ENCODE data around the gene LANCL2.
"Not testable (repeated sequence)": the region's sequence is repeated elsewhere in the genome, so short reads cannot be mapped to it uniquely, and the experiment has no call there.

The LANCL2 gene

DNA sequence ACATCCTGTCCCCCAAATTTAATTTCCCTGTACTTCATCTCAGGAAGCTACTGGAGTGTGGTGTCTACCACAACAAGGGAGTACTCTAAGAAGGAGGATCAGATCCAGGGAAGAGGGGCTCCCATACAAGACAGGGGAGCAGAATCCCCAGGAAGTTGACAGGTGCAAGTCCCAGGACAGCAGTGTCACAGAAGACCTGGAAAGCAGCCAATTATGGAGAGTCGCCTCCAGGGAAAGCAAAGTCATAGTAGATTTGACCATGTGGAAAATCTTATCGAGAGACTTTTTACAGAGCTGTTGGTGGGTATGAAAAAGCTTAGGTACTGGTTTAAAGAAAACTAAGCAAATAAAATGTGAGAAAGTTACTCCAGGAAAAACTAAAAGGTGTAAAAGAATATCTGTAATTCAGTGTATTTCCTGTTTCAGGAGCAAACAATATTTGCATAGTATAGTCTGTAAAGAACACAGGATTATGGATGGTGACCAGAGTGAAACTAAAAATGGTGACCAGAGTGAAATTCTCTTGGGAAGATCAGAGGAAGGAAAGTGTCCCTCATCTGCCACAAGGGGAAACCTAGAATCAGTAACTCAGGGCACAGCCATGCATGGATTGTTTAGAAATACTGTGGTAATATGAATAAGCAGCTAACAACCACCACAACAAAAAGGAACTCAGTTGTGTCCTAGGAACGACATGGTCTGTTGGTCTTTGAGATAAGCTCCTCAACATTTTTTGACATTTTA, 44.5 kb downstream of the LANCL2 start:
- DNase-seq: no peak

GRCh38 chr7:55410667-55411239, 45.6 kb downstream of the LANCL2 start:
- DNase-seq: no peak

DNA sequence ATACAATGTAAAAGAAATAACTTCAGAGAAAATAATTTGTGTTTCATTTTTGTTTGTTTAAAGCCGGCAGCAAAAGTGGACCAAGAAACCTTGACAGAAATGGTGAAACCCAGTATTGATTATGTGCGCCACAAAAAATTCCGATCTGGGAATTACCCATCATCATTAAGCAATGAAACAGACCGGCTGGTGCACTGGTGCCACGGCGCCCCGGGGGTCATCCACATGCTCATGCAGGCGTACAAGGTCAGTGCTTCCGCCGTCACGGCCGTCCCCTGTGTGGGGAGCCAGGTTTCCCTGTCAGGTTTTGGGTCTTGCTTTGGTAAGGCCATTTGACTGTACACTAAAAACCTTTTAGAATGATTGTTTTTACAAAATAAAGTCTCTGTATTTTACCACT, 46.7 kb downstream of the LANCL2 start:
- DNase-seq: no peak

DNA sequence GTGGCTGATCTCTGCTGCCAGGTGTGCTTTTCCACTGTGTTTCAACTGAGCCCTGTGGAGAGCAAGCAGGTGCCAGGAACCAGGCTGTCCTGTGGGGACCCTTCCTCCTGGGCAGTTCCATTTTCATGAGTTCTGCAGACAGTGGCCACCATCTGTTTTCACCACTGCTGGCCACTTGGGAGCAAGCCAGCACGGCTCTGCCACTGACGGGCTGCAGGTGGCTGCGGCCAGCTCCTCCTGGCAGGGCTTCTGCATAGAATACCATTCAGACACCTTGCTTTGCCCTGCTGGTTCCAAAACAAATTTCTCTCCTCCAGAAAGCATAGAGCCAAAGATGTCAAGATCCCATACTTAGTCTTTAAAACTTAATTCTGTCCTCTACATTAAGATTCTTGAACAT, 48.3 kb downstream of the LANCL2 start:
- no peak for DNase-seq

- peak; percentile 79 for DNase-seq
Observed at GRCh38 chr7:55415173-55415778, 50.1 kb downstream of the LANCL2 start.

GRCh38 chr7:55417456-55417855, 52.3 kb downstream of the LANCL2 start:
- DNase-seq: not testable (repeated sequence)

DNA sequence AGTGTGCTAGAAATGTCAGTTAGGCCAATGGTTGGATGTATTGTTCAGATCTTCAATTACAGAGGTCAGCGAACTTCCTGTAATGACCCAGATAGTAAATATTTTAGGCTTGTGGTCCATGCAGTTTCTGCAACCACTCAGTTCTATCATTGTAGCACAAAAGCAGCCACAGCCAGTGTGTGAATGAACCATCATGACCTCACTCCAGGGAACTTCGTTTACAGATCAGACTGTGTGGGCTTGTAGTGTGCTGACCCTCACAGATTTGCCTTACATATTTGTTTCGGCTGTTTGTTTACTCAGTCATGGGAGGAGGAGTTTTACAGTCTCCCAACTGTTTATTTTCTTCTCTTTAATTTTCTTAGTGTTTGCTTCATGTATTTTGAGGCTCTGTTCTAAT, 55.4 kb downstream of the LANCL2 start:
- no peak for DNase-seq

DNA sequence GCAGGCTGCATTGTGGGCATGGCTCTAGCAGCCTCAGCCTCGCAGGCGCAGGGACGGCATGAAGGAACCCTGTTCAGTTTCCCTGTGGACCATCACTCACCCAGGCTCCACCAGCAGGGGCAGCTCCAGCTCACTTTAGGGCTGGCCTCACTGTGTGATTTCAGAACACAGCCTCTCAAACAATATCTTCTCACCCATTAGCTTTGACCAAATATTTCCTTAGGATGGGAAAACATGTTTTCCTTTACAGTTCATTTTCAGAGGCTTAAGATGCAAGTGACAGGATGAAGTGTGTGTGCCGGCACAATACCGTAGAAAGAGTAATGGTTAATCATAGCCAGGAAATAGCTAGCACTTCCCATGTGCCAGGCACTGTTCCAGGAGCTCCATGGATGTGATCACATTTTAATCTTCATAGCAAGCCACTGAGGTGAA, 58.2 kb downstream of the LANCL2 start:
- no peak for DNase-seq

DNA sequence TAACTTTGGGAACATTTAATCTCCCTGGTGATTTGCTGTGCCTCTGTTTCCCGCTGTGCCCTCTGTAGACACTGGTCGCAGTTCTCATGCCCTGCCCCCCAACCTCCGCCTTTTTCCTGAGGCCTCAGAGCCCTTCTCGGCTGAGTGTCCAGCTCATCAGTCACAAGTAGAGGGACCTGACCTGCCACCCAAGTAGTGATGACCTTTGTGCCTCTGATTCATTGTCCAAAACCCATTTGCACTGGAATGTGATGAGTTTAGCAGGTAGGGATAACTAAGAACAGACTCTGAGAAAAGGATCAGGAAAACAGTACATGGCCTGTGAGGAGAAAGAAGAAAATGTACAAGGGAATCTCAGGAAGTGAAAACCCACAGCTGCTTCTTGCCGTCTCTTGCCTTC, 58.8 kb downstream of the LANCL2 start:
- DNase-seq: no peak

DNA sequence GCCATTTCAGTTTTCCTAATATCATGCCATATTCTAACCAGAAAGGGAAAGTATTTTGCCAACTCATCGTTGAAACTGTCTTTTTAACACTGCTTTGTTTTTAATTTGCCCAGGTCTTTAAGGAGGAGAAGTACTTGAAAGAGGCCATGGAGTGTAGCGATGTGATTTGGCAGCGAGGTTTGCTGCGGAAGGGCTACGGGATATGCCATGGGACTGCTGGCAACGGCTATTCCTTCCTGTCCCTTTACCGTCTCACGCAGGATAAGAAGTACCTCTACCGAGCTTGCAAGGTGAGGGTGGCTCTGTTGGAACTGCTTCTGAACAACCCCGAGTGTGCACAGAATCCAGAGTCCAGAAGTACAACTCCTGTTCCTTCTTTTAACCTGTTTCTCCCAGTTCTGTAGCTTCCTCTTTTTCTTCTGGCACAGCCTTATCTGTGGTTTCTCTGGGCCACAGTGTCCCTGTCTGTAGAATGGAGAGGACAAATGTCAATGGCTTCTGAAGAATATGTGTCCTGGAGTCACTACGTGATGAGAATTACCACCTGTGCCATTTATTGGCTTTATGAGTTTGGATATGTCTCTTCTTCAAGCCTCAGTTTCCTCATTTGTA, 60.1 kb downstream of the LANCL2 start:
- DNase-seq: no peak

DNA sequence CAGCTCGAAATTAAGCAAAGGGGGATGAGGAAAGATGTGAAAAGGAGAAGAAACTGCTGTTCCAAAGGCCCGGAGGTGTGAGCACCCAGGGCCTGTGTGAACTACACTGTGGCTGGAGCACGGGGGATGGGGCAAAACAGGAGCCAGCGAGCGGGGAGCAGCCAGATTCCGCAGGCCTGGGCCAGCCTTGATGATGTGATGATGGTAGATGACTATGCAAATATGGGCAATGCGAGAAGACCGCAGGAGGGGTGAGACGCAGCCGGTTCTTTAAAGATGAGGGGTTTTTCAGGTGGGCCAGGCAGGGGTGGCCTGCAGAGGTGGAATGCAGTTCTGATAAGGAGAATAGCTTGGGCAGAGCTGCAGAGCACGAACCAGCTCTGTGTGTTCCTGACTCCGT, 61.5 kb downstream of the LANCL2 start:
- DNase-seq: no peak

GRCh38 chr7:55427342-55427741, 62.2 kb downstream of the LANCL2 start:
- DNase-seq: no peak

- no peak for DNase-seq
Observed at GRCh38 chr7:55427800-55428199, 62.7 kb downstream of the LANCL2 start.

DNA sequence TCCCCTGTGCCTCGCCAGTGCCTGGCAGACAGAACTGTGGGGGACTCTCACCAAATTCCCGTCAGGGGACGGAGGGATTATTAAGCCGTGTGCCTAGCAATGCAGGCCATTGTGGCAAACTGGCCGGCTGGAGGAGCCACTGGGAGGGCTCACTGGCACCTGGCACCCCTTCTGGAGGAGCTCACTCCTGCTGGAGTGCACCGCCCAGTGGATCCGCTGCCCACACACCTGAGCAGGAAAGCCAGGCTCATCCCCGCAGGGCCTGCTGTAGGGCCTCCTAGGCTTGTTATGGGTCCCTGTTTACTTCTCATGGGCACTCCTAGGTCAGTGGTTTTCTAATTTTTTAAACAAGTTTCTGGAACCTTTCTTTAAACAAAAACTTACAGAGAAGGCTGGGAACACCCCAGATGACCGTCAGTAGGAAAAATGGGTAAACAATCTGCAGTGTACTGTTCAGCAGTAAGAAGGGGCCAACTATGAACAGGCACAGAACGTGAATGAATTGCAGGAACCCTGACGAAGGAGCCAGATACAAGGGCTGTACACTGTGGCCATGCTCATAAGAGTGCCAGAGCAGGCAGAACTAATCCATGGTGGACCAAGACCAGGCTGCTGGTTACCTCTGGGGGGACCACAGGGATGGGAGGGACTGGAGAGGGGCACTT, 64.8 kb downstream of the LANCL2 start:
- DNase-seq: no peak

DNA sequence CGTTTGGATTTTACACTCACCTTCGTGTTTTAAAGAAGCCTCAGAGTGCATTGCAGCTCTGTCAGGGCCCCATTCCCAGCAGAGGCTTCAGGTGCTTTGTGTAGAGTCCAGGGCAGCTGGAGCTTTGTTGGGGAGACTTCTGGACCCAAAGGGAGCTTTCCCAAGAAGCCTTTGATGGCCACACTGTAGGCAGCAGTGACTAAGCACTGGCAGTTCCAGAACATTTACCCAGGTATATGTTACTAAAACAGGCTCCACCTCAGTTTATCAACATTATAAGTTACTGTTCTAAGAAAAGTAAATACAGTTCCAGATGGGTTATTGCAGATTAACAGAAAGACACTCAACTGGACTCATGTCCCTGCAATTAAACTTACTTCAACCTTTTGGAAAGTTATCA, 66.8 kb downstream of the LANCL2 start:
- DNase-seq: no peak

DNA sequence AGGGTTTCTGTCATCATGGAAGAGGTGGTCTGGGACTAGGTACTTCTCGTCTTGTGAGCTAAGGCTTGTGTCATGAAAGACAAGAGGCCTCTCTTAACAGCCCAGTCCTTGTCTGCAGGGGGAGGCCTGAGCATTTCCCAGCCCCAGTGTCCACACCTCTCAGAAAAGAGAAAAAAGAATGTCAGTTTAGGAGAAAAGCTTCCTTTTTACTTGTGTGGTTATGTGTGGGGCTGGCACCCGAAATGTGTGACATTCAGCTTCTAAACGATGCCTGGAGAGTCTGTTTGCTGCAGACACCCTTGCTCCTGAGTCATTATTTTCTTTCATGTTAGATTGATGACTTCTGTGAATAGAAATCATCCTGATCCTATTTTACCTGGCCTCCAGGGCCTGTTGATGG, 67.4 kb downstream of the LANCL2 start:
- no peak for DNase-seq

DNA sequence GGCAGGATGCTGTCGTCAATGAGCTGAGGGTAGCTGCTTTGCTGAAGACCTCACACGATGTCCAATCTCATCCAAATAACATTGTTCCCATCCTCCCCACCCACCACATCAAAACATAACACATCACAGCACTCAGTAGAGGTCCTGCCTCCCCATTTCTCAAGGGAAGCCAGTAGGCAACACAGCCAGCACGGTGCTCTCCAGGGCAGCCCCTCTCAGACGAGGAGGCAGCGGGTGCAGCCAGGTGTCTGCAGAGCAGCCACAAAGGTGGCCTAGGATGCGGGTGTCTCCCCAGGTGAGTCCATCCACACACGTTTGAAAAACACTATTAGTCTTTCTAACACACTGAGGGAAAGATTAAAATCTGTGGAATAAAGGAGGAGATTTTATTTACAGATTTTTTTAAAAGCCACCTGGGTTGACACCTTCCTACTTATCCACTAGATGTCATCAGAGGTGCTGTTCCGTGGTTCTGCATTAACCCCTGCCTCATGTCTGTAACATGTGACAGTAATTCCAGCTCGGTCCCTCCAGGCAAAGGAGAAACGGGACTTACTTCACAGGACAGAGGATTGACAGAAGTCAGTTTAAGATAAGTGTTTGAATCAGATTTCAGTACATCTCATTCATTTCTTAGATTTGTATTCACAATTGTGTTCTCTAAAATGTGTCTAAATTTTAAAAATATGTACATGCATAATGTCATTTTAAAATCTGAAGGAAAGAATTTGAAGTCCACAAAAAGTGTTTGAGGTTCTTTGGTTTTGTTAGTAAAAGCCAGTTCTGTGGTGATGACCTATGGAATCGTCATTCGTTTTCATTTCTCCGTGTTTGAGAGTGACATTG, 68.0 kb downstream of the LANCL2 start:
- DNase-seq: peak; percentile 27

DNA sequence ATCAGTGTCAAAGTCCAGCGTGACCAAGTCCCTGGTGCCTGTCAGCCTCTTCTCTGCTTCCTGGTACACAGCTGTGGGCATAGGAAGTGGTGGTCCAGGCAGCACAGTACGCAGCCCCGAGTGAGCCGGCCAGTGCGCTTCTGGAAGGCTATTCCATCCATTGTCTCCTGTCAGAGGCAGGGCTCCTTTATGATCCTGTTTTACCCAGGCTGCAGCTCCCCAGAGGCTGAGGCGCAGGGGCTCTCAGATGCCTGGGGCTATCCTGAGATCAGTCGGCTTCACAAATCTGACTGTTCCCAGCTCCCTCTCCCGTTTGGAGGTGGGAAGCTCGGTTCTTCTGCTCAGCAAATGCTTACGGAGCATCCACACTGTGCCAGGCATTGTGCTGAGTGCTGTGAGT, 70.3 kb downstream of the LANCL2 start:
- DNase-seq: no peak

- no peak for DNase-seq
Observed at GRCh38 chr7:55436457-55436856, 71.3 kb downstream of the LANCL2 start.

- DNase-seq: no peak
Observed at GRCh38 chr7:55437375-55437774, 72.2 kb downstream of the LANCL2 start.

DNA sequence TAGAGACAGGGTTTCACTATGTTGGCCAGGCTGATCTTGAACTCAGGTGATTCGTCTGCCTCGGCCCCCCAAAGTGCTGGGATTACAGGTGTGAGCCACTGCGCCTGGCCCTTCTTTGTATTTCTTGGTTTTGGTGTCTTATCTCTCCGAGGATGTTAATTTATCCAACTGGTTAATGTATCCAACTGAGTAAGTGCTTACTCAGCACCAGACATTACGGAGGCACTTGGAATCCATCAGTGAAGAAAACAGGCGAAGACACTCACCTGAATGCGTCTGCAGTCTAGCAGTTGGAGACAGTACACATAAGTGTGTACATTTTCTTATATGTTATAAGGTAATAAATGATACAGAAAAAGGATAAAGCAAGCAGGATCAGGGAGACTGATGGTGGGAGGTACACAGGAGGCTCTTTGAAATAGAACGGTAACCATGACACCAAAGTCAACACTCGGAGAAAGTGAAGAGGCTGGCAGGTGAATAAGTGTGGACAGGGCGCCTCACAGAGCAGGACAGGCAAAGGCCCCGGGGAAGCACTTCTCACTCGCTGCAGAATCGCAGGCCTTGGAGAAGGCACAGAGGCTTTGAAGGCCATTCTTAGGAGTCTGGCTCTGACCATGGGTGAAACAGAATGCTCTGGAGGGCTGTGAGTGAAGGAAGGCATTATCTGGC, 73.1 kb downstream of the LANCL2 start:
- no peak for DNase-seq

Measured in CD4-positive, alpha-beta T cell treated with Interleukin-4 for 4 hours (primary cell).